ENCODE results near the gene DOCK2. TPM values are rescaled to one million over a fixed set of nuclear protein-coding genes. Genes with fewer than 3 reads are reported as not detected.

DOCK2 gene
- total and polyA plus RNA-seq, 2 donors (not counting 3 experiments of a cell fraction or from before 2014, with no cell fraction given) = 0.62 to 4.8 TPM

GRCh38 chr5:170113522-170113900 is 476.4 kb downstream of the DOCK2 start:
- H3K36me3 ChIP-seq (ENCODE audit: control insufficient read depth in 2 of 2, extremely low read depth in 1 of 2, insufficient read depth in 2 of 2, low read length in 2 of 2) = no peaks in the 10 kb centered on the region
- CTCF ChIA-PET = interaction anchor here (1.4 kb wide), 1 partner anchor 14 kb away, joined by 3 read pairs; no protein-coding TSS in a partner anchor
- FAIRE-seq = no peak

More at GRCh38 chr5:170113522-170113900, 476.4 kb downstream of the DOCK2 start:
- Histone ChIP-seq H3K4me2 (ENCODE audit: insufficient read depth, low read length) (no peak overlapping the region), H3K27ac (ENCODE audit: insufficient read depth, low read depth, low read length) (no peak overlapping the region), H3K27me3 (ENCODE audit: control insufficient read depth in 2 of 2, insufficient read depth in 2 of 2, low read length in 2 of 2) (no peaks in the 10 kb centered on the region), H4K20me1 (replicated peaks; ENCODE audit: control insufficient read depth, extremely low read depth, insufficient read depth, low read length) (no peaks in the 10 kb centered on the region), H3K9me3 (replicated peaks; ENCODE audit: control insufficient read depth, insufficient read depth, low read length) (no peaks in the 10 kb centered on the region), H3K9me1 (replicated peaks; ENCODE audit: control insufficient read depth, extremely low read depth, insufficient read depth, low read length) (no peaks in the 10 kb centered on the region), H3K79me2 (ENCODE audit: control insufficient read depth, insufficient read depth, low read length) (no peaks in the 10 kb centered on the region), H3K4me3 (replicated peaks in 1 of 3; ENCODE audit: insufficient read depth in 1 of 3, low read depth in 1 of 3, low read length in 3 of 3) (no peak overlapping the region), H3K9ac (replicated peaks; ENCODE audit: extremely low read depth, insufficient read depth, low read length) (no peak overlapping the region), H3K4me1 (ENCODE audit: control insufficient read depth, extremely low read depth, insufficient read depth, low read length) (no peaks in the 10 kb centered on the region), H2AFZ (ENCODE audit: low read depth, low read length) (no peak overlapping the region)
- POLR2A ChIA-PET = no interaction called here
- no peak for TF ChIP-seq MYC (IDR thresholded peaks at IDR 0.05; ENCODE audit: low read depth, low read length)
- TF ChIP-seq POLR2AphosphoS5 (IDR thresholded peaks at IDR 0.05; ENCODE audit: insufficient read depth, low read depth, low read length) = no peak
- no peak for TF ChIP-seq JUN (IDR thresholded peaks at IDR 0.05; ENCODE audit: borderline replicate concordance, insufficient read depth, insufficient read length, low read depth)
- TF ChIP-seq EZH2 (IDR thresholded peaks at IDR 0.05; ENCODE audit: borderline replicate concordance, low read depth, low read length, severe bottlenecking) = no peak
- no peak for TF ChIP-seq CTCF (IDR thresholded peaks at IDR 0.05; ENCODE audit: extremely low read depth in 1 of 2, insufficient read depth in 1 of 2, low read depth in 1 of 2, low read length in 2 of 2)
- TF ChIP-seq MAX (IDR thresholded peaks at IDR 0.05; ENCODE audit: insufficient read depth, insufficient read length) = no peak
- no peak for TF ChIP-seq FOS (IDR thresholded peaks at IDR 0.05; ENCODE audit: borderline replicate concordance, insufficient read depth, low read length)
- TF ChIP-seq POLR2A (IDR thresholded peaks at IDR 0.05; ENCODE audit: low read depth, low read length) = no peak
- TF ChIP-seq GATA2 (IDR thresholded peaks at IDR 0.05; ENCODE audit: insufficient read depth, insufficient read length, low read depth, low read length) = no peak
- DNase-seq (ENCODE audit: low read depth, low spot score) = no peak
- dilution Hi-C loops (cut with MboI; ENCODE audit: extremely low pct_ligation_motif_present, low sequenced_read_pairs) (no loop called here), intact Hi-C loops (cut with micrococcal nuclease) (no loop called here)
- BruUV-seq (replicated peaks) = no TSS peak
